ENCODE measurements around the gene FCRLB.
"Not testable (repeated sequence)": the region's sequence is repeated elsewhere in the genome, so short reads cannot be mapped to it uniquely, and the experiment has no call there.

Gene FCRLB

GRCh38 chr1:161719325-161719611 lies 2.1 kb upstream of the FCRLB start:
- no peak for DNase-seq (ENCODE audit: low spot score)

- no peak for DNase-seq (ENCODE audit: low spot score)
Measured at GRCh38 chr1:161720422-161720821, 922 bp upstream of the FCRLB start.

- DNase-seq (ENCODE audit: low spot score), result no peak
Measured at GRCh38 chr1:161721738-161722343, 497 bp downstream of the FCRLB start.

- no peak for DNase-seq (ENCODE audit: low spot score)
Measured at GRCh38 chr1:161722406-161722805, 1.1 kb downstream of the FCRLB start.

GRCh38 chr1:161723459-161724141 lies 2.3 kb downstream of the FCRLB start:
- no peak for DNase-seq (ENCODE audit: low spot score)

GRCh38 chr1:161725258-161725907 lies 4.0 kb downstream of the FCRLB start:
- DNase-seq (ENCODE audit: low spot score), result not testable (repeated sequence)

GRCh38 chr1:161725908-161726472 lies 4.6 kb downstream of the FCRLB start:
- peak; percentile 65 for DNase-seq (ENCODE audit: low spot score)

GRCh38 chr1:161726473-161727255 lies 5.3 kb downstream of the FCRLB start:
- DNase-seq (ENCODE audit: low spot score), result peak; percentile 68

GRCh38 chr1:161727256-161727924 lies 6.0 kb downstream of the FCRLB start:
- no peak for DNase-seq (ENCODE audit: low spot score)

GRCh38 chr1:161728376-161729226 lies 7.3 kb downstream of the FCRLB start:
- no peak for DNase-seq (ENCODE audit: low spot score)

GRCh38 chr1:161730050-161730564 lies 8.8 kb downstream of the FCRLB start:
- DNase-seq (ENCODE audit: low spot score), result no peak

GRCh38 chr1:161731241-161731640 lies 9.9 kb downstream of the FCRLB start:
- no peak for DNase-seq (ENCODE audit: low spot score)

GRCh38 chr1:161731981-161732718 lies 10.8 kb downstream of the FCRLB start:
- DNase-seq (ENCODE audit: low spot score), result no peak

GRCh38 chr1:161733526-161733925 lies 12.2 kb downstream of the FCRLB start:
- DNase-seq (ENCODE audit: low spot score), result no peak

GRCh38 chr1:161735837-161736236 lies 14.5 kb downstream of the FCRLB start:
- no peak for DNase-seq (ENCODE audit: low spot score)

- DNase-seq (ENCODE audit: low spot score), result no peak
Measured at GRCh38 chr1:161736335-161736969, 15.1 kb downstream of the FCRLB start.

- DNase-seq (ENCODE audit: low spot score), result no peak
Measured at GRCh38 chr1:161737625-161738024, 16.3 kb downstream of the FCRLB start.

- DNase-seq (ENCODE audit: low spot score), result peak; percentile 68
Measured at GRCh38 chr1:161738627-161739287, 17.4 kb downstream of the FCRLB start.

All from Ammon's horn (tissue), 1 donor.